ENCODE data around the gene CDC27.
"Not testable (repeated sequence)": the region's sequence is repeated elsewhere in the genome, so short reads cannot be mapped to it uniquely, and the experiment has no call there.

CDC27 gene

GRCh38 chr17:47218896-47219430 lies 29.9 kb upstream of the CDC27 start:
- DNase-seq, result no peak

DNA sequence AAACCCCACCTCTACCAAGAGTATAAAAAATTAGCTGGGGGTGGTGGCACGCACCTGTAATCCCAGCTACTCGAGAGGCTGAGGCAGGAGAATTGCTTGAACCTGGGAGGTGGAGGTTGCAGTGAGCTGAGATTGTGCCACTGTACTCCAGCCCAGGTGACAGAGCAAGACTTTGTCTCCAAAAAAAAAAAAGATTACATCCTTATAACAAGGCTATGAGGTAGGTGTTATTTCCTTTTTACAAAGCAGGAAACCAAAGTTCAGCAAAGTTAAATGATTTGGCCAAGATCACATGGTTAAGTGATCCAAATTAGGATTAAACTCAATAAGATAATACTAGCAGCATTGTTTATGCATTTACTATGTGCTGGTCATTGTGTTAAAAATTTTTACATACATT lies 28.2 kb upstream of the CDC27 start:
- DNase-seq, result not testable (repeated sequence)

DNA sequence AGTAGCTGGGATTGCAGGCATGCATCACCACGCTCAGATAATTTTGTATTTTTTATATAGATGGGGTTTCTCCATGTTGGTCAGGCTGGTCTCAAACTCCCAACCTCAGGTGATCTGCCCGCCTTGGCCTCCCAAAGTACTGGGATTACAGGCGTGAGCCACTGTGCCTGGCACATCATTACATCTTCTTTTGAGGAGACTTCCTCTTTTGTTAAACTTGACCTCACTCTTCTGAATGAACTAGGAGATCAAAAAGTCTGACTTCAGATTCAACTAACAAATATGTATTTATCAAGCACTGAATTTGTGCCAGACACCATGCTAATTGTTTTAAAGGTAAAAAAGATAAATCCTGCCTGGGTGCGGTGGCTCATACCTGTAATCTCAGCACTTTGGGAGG lies 27.7 kb upstream of the CDC27 start:
- DNase-seq, result not testable (repeated sequence)

GRCh38 chr17:47214931-47215330 lies 25.8 kb upstream of the CDC27 start:
- DNase-seq, result no peak

- DNase-seq, result no peak
These were observed 24.4 kb upstream of the CDC27 start for GRCh38 chr17:47213540-47213939.

DNA sequence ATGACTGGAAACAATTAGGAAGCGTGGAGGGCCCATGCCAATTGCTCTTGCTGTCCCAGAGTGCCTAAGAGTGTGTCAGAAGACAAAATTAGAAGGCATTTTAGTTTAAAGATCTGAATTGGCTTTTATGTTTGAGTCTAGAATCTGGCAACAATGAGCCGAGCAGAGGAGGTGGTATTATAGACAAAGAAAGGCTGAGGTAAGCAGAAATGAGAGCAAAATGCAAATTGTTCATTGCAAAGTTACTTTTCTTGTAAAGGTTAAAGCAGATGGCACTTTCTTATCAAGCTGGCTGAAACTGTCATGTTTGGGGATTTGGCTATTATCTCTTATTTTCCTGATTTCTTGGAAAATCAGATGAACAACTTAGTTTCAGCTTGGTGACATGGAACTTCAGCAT lies 23.4 kb upstream of the CDC27 start:
- no peak for DNase-seq

GRCh38 chr17:47210779-47211178 lies 21.7 kb upstream of the CDC27 start:
- no peak for DNase-seq

DNA sequence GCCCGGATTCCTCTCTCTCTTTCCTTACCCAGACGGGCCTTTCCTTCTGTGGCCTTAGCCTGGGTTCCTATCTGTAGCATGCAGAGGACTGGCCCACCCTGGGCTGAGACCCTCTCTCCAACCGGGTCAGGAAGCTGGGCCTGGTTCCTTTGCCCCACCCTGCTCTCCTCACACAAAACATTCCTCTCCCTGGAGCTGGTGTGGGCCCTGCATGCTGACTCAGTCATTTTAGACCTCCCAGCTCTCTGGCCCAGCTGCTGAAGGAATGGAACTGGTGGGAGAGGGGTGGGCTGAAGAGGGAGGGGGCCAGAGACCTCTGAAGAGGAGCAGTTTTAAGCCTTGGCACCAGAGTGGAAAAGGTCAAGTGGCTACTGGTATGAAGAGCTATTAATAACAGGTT lies 21.0 kb upstream of the CDC27 start:
- no peak for DNase-seq

GRCh38 chr17:47209499-47209898 lies 20.4 kb upstream of the CDC27 start:
- DNase-seq, result no peak

GRCh38 chr17:47208744-47209488 lies 19.8 kb upstream of the CDC27 start, which contains the start of gene MYL4:
Gene MYL4, plus strand, starts transcription at chr17:47209348. Its CDS starts 75 bp downstream, at chr17:47209423.
- no peak for DNase-seq

GRCh38 chr17:47207143-47208067 lies 18.3 kb upstream of the CDC27 start:
- DNase-seq, result no peak

GRCh38 chr17:47205419-47205963 lies 16.4 kb upstream of the CDC27 start:
- no peak for DNase-seq

DNA sequence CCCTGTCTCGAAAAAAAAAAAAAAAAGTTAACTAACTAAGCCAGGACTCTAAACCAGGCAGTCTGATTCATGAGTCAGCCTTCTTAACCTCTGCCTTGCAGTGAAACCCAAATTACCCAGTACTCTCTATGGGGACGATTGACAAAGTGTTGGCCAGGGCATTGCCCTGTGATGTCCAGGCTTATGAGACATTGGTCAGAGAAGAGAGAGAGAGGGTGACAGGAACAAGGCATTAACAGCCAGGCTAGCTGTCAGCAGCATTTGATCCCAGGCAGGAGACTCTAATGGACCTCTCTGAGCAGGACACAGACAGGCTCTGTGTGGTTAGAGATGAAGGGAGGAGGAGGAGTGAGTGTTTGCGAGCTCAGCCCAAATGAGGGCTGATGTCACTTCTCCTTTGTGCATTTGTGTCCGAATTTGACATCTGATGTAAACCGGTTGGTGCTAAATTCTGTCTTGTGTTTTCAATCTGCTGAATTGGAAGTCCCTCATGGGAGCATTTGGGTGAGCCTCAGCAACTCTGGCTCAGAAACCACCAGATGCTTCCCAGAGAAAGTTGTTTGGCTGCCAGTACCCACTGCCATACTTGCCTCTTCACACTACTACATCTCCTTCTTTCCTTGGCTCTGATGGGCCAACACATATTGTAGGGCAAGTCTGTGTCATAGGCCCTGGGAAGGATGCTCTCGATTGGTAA lies 15.8 kb upstream of the CDC27 start:
- DNase-seq, result no peak

- DNase-seq, result no peak
These were observed 15.1 kb upstream of the CDC27 start for GRCh38 chr17:47203984-47204721.

GRCh38 chr17:47201166-47201565 lies 12.1 kb upstream of the CDC27 start:
- DNase-seq, result no peak

GRCh38 chr17:47200325-47200664 lies 11.2 kb upstream of the CDC27 start:
- no peak for DNase-seq

DNA sequence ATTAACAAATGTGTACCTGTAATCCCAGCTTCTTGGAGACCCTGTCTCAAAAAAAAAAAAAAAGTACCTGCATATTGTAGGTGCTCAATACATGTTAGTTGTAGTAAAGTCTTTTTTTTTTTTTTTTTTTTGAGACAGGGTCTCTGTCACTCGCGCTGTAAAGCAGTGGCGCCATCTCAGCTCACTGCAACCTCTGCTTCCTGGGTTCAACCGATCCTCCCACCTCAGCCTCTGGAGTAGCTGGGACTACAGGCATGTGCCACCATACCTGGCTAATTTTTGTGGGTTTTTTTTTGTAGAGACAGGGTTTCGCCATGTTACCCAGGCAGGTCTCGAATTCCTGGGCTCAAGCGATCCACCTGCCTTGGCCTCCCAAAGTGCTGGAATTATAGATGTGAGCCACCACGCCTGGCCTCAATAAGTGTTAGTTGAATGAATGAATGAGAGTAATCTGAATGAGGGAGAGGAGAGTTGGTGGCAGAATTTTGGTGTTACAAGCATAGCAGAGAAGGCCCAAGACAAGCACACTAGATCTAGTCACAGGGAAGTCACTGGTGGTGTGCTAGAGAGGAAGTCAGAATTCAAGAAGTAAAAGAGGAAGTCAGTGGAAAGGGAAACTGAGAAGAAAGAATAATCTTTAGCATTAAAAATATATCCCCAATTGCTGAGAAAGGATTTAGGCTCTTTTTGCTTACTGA lies 10.7 kb upstream of the CDC27 start:
- no peak for DNase-seq

GRCh38 chr17:47197821-47198220 lies 8.7 kb upstream of the CDC27 start:
- no peak for DNase-seq

DNA sequence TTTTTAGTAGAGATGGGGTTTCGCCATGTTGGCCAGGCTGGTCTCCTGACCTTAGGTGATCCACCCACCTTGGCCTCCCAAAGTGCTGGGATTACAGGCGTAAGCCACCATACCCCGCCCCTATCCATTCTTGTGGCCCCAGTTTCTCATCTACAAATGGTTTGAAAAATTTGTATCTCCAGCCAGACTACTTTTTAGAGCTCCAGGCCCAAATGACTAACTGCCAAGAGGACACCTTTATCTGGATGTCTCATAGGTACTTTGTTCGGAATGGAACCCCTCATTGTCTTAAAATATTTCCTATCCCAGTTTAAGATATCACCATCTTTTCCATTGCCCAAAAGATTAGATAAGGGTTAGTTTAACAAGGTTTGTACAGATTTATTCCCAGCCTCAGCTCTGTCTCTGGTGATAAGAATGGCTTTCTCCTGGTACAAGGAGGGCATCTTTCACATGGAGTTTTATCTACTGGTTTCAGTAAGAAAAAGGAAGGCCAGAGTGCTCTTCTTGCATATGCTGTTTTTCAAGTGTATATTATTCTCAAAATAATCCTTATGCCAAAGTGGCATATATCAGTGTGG lies 4.9 kb upstream of the CDC27 start:
- DNase-seq, result no peak

DNA sequence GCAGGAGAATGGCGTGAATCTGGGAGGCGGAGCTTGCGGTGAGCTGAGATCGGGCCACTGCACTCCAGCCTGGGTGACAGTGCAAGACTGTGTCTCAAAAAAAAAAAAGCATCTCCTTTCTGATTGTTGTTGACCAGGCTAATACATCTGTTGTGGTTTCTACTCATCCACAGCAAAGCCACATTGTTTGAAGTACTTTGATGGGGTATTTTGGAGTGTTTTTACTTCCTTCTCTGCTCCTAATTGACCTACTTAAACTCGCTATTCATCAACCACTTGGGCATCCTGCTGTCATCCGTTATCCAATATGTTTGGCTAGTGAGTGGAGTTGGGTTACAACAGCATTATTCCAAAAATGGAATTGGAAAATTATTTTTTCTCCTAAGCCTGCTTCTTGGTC lies 3.5 kb upstream of the CDC27 start:
- DNase-seq, result no peak

DNA sequence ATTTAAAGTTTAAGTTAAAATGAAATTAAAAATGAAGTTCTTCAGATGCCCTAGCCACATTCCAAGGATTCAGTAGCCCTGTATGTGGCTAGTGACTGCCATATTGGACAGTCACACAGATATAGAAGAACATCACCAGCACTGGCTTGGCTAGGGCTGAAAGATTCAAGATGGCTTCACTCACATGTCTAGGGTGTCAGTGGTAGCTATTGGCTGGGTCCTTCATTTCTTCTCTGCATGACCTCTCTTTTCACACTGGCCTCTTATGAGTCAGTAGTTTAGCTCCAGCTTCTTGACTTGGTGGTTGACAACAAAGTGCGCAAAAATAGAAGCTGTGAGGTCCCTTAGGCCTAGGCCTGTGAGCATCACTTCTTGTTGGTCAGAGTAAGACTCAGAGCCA lies 1.7 kb upstream of the CDC27 start:
- DNase-seq, result no peak

All from NCI-H1930 (cell line).